ENCODE data around the gene ZNF804A. TPM values are rescaled to one million over a fixed set of nuclear protein-coding genes. Genes with fewer than 3 reads are reported as not detected.
"Not testable (repeated sequence)": the region's sequence is repeated elsewhere in the genome, so short reads cannot be mapped to it uniquely, and the experiment has no call there.

Gene ZNF804A
- total and polyA plus RNA-seq, 8 donors = 0.05 to 0.25 (median 0.11) TPM; not detected in 4

- no peaks in the 10 kb centered on the region for H3K9me3 ChIP-seq
- WGBS, 2 donors = 37% methylated on average over 1 of the region's 1 CpG
- DNase-seq = no peak
- H3K27me3 ChIP-seq = no peaks in the 10 kb centered on the region
- intact Hi-C loops (cut with DNase I) = no loop called here
- FAIRE-seq = no peak
- H3K4me3 ChIP-seq = no peak overlapping the region
- no peak overlapping the region for H3K27ac ChIP-seq
- no peaks in the 10 kb centered on the region for H3K36me3 ChIP-seq
- no peak for TF ChIP-seq CTCF (IDR thresholded peaks at IDR 0.05)
- no peak for ATAC-seq
- H3K4me1 ChIP-seq = no peaks in the 10 kb centered on the region
Observed at GRCh38 chr2:184879671-184880070, 281.3 kb downstream of the ZNF804A start.

GRCh38 chr2:184886585-184886984 is 288.3 kb downstream of the ZNF804A start:
- ATAC-seq; H3K27me3 ChIP-seq; H3K36me3 ChIP-seq; H3K4me3 ChIP-seq; intact Hi-C loops (cut with DNase I); H3K4me1 ChIP-seq; FAIRE-seq; H3K27ac ChIP-seq; H3K9me3 ChIP-seq: not testable (repeated sequence)
- peak in 1 of 6 donors; percentile 16 for DNase-seq
- WGBS, 2 donors = 56 to 71% methylated on average over 2 of the region's 2 CpGs

- Histone ChIP-seq H3K27me3 (no peaks in the 10 kb centered on the region), H3K4me1 (no peaks in the 10 kb centered on the region), H3K9me3 (no peaks in the 10 kb centered on the region), H3K4me3 (no peak overlapping the region), H3K27ac (no peak overlapping the region), H3K36me3 (no peaks in the 10 kb centered on the region)
- intact Hi-C loops (cut with DNase I) = no loop called here
- FAIRE-seq = no peak
- no peak for DNase-seq
- TF ChIP-seq CTCF (IDR thresholded peaks at IDR 0.05) = no peak
- ATAC-seq = no peak
Observed at GRCh38 chr2:184890311-184890710, 292.0 kb downstream of the ZNF804A start.

GRCh38 chr2:184904991-184905390 is 306.7 kb downstream of the ZNF804A start:
- Histone ChIP-seq H3K36me3 (no peaks in the 10 kb centered on the region), H3K27ac (no peak overlapping the region), H3K4me1 (no peaks in the 10 kb centered on the region), H3K27me3 (no peaks in the 10 kb centered on the region), H3K4me3 (no peak overlapping the region), H3K9me3 (no peaks in the 10 kb centered on the region)
- intact Hi-C loops (cut with DNase I) = no loop called here
- 84 to 93% methylated on average over 1 of the region's 1 CpG for WGBS, 2 donors
- no peak for TF ChIP-seq CTCF (IDR thresholded peaks at IDR 0.05)
- no peak for ATAC-seq
- no peak for FAIRE-seq
- DNase-seq = no peak

- no peaks in the 10 kb centered on the region for H3K27me3 ChIP-seq
- 72 to 91% methylated on average over 4 of the region's 4 CpGs for WGBS, 2 donors
- H3K4me1 ChIP-seq = no peaks in the 10 kb centered on the region
- H3K4me3 ChIP-seq = no peak overlapping the region
- no peaks in the 10 kb centered on the region for H3K9me3 ChIP-seq
- FAIRE-seq = no peak
- H3K27ac ChIP-seq = no peak overlapping the region
- no peak for DNase-seq
- no peaks in the 10 kb centered on the region for H3K36me3 ChIP-seq
- ATAC-seq = no peak
- intact Hi-C loops (cut with DNase I) = no loop called here
- TF ChIP-seq CTCF (IDR thresholded peaks at IDR 0.05) = no peak
Observed at GRCh38 chr2:184906160-184906559, 307.8 kb downstream of the ZNF804A start.

- no peak for FAIRE-seq
- DNase-seq = no peak
- Histone ChIP-seq H3K27ac (no peak overlapping the region), H3K4me3 (no peak overlapping the region), H3K27me3 (no peaks in the 10 kb centered on the region), H3K4me1 (no peaks in the 10 kb centered on the region), H3K9me3 (no peaks in the 10 kb centered on the region), H3K36me3 (no peaks in the 10 kb centered on the region)
- WGBS, 2 donors = 83 to 87% methylated on average over 1 of the region's 1 CpG
- no peak for TF ChIP-seq CTCF (IDR thresholded peaks at IDR 0.05)
- ATAC-seq = no peak
- intact Hi-C loops (cut with DNase I) = no loop called here
Observed at GRCh38 chr2:184906709-184907108, 308.4 kb downstream of the ZNF804A start.
